HEK293T (cell line): Measurements from ENCODE around the gene CAPN1.

Experiments
- CTCF ChIA-PET: fragments of 350-600 bp; formaldehyde crosslinking; extraction: SDS; loops from one replicate; lab custom pipeline; 2021; ENCODE audit warnings: antibody characterized with exemption, inconsistent platforms; lab: Yijun Ruan, JAX
- POLR2A ChIA-PET: fragments of 350-600 bp; formaldehyde crosslinking; extraction: SDS; loops from one replicate; lab custom pipeline; 2020; ENCODE audit warnings: antibody characterized with exemption, inconsistent platforms; lab: Yijun Ruan, JAX
- DNase-seq: peaks from one replicate; pipeline ENCODE4 v3.0.0; 2012; ENCODE audit warnings: mixed read lengths; ENCODE audit errors: extremely low spot score
- ARNT ChIP-seq: fragments of 450-650 bp; IDR thresholded peaks from 2 replicates; pipeline ENCODE4 v1.6.1; 2017; ENCODE audit warnings: mild to moderate bottlenecking
- BHLHE40 ChIP-seq: fragments of 450-650 bp; IDR thresholded peaks from 2 replicates; pipeline ENCODE4 v1.6.1; 2016; ENCODE audit warnings: mild to moderate bottlenecking, moderate library complexity, borderline replicate concordance
- CTBP1 ChIP-seq: fragments of 450-650 bp; IDR thresholded peaks from 2 replicates; pipeline ENCODE4 v1.6.1; 2016; ENCODE audit warnings: borderline replicate concordance
- ELF4 ChIP-seq: fragments of 450-650 bp; IDR thresholded peaks from 2 replicates; pipeline ENCODE4 v1.6.1; 2017; ENCODE audit warnings: antibody characterized with exemption
- FOXA1 ChIP-seq: fragments of 450-650 bp; IDR thresholded peaks from 2 replicates; pipeline ENCODE4 v1.6.1; 2016; ENCODE audit warnings: mild to moderate bottlenecking
- FOXK2 ChIP-seq: fragments of 450-650 bp; IDR thresholded peaks from 2 replicates; pipeline ENCODE4 v1.6.1; 2016; ENCODE audit warnings: mild to moderate bottlenecking
- FOXM1 ChIP-seq: fragments of 450-650 bp; IDR thresholded peaks from 2 replicates; pipeline ENCODE4 v1.6.1; 2017; ENCODE audit warnings: mild to moderate bottlenecking, borderline replicate concordance
- HDGF ChIP-seq: fragments of 450-650 bp; IDR thresholded peaks from 2 replicates; pipeline ENCODE4 v1.6.1; 2017; ENCODE audit warnings: antibody characterized with exemption, borderline replicate concordance
- L3MBTL2 ChIP-seq: fragments of 450-650 bp; conservative IDR thresholded peaks from 2 replicates; pipeline ENCODE4 v1.6.1; 2016; ENCODE audit warnings: mild to moderate bottlenecking
- LEF1 ChIP-seq: fragments of 450-650 bp; IDR thresholded peaks from 2 replicates; pipeline ENCODE4 v1.6.1; 2017; ENCODE audit warnings: mild to moderate bottlenecking, borderline replicate concordance
- NFRKB ChIP-seq: fragments of 450-650 bp; IDR thresholded peaks from 2 replicates; pipeline ENCODE4 v1.6.1; 2016; ENCODE audit warnings: mild to moderate bottlenecking, moderate library complexity
- SP1 ChIP-seq: fragments of 450-650 bp; IDR thresholded peaks from 2 replicates; pipeline ENCODE4 v1.6.1; 2017
- SUZ12 ChIP-seq: fragments of 450-650 bp; IDR thresholded peaks from 2 replicates; pipeline ENCODE4 v1.6.1; 2016; ENCODE audit warnings: mild to moderate bottlenecking
- TARDBP ChIP-seq: fragments of 450-650 bp; IDR thresholded peaks from 2 replicates; pipeline ENCODE4 v1.6.1; 2016
- ZNF384 ChIP-seq: fragments of 450-650 bp; IDR thresholded peaks from 2 replicates; pipeline ENCODE4 v1.6.1; 2016
- TF ChIP-seq, protein P1 (sequence below): fragments of 450-650 bp; IDR thresholded peaks from 2 replicates; pipeline ENCODE4 v1.6.1; 2016

CAPN1 gene

DNA sequence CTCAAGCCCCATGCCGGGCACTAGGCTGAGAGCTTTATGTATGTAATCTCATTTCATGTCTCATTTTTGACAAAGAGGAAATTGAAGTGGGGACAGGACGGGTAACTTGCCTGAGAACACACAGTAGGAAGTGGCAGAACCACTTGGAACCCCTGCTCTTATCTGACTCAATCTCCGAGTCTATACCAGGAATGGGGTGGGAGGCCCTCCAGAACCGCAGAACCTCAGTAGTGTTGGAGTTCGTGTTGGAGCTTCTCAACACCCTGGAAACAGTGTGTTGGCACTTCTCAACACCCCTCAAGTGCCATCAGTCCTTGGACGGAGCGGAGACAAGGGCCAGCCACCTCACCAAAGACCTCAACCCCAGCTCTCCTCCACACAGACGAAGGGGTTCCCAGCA is 41.3 kb downstream of the CAPN1 start:
- ChIA-PET POLR2A (interaction anchor here (1.7 kb wide), 1 partner anchor 39 kb away, joined by 8 read pairs; the partner anchor contains the start of gene POLA2), CTCF (no interaction called here)
- no peak for TF ChIP-seq FOXM1
- TF ChIP-seq TARDBP, result no peak
- no peak for TF ChIP-seq FOXK2
- no peak for TF ChIP-seq BHLHE40
- TF ChIP-seq ELF4, result no peak
- no peak for TF ChIP-seq L3MBTL2
- TF ChIP-seq FOXA1, result no peak
- TF ChIP-seq CTBP1, result no peak
- TF ChIP-seq ARNT, result no peak
- TF ChIP-seq NFRKB, result no peak
- no peak for TF ChIP-seq LEF1
- no peak for TF ChIP-seq HDGF
- TF ChIP-seq, protein P1, sequence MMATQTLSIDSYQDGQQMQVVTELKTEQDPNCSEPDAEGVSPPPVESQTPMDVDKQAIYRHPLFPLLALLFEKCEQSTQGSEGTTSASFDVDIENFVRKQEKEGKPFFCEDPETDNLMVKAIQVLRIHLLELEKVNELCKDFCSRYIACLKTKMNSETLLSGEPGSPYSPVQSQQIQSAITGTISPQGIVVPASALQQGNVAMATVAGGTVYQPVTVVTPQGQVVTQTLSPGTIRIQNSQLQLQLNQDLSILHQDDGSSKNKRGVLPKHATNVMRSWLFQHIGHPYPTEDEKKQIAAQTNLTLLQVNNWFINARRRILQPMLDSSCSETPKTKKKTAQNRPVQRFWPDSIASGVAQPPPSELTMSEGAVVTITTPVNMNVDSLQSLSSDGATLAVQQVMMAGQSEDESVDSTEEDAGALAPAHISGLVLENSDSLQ, result no peak
- no peak for TF ChIP-seq SP1
- DNase-seq, result no peak

DNA sequence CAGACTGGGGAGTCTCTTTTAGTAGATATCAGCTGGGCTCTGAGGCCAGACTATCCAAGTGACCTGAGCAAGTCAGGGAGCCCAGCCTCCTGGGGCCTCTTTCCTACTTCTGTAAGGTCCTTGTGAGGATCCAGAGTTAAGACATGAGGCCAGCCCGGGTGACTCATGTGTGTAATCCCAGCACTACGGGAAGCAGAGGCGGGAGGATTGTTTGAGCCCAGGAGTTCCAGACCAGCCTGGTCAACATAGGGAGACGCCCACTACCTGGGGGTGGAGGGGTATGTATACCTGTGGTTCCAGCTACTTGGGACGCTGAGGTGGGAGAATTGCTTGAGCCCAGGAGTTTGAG is 43.2 kb downstream of the CAPN1 start:
- TF ChIP-seq ARNT, result no peak
- TF ChIP-seq FOXM1, result no peak
- TF ChIP-seq SP1, result no peak
- TF ChIP-seq ELF4, result no peak
- TF ChIP-seq TARDBP, result no peak
- no peak for TF ChIP-seq SUZ12
- TF ChIP-seq FOXA1, result no peak
- TF ChIP-seq NFRKB, result no peak
- TF ChIP-seq, protein P1, result no peak
- TF ChIP-seq LEF1, result no peak
- TF ChIP-seq BHLHE40, result no peak
- TF ChIP-seq CTBP1, result no peak
- TF ChIP-seq FOXK2, result no peak
- CTCF ChIA-PET, result interaction anchor here (1.0 to 1.9 kb wide), 5 partner anchors 25 to 120 kb away, joined by 3 to 11 read pairs (median 5); partner anchors contain the start of gene CDC42EP2
- DNase-seq, result no peak
- POLR2A ChIA-PET, result interaction anchor here (4.2 kb wide), 1 partner anchor 37 kb away, joined by 18 read pairs; the partner anchor contains the start of gene POLA2

DNA sequence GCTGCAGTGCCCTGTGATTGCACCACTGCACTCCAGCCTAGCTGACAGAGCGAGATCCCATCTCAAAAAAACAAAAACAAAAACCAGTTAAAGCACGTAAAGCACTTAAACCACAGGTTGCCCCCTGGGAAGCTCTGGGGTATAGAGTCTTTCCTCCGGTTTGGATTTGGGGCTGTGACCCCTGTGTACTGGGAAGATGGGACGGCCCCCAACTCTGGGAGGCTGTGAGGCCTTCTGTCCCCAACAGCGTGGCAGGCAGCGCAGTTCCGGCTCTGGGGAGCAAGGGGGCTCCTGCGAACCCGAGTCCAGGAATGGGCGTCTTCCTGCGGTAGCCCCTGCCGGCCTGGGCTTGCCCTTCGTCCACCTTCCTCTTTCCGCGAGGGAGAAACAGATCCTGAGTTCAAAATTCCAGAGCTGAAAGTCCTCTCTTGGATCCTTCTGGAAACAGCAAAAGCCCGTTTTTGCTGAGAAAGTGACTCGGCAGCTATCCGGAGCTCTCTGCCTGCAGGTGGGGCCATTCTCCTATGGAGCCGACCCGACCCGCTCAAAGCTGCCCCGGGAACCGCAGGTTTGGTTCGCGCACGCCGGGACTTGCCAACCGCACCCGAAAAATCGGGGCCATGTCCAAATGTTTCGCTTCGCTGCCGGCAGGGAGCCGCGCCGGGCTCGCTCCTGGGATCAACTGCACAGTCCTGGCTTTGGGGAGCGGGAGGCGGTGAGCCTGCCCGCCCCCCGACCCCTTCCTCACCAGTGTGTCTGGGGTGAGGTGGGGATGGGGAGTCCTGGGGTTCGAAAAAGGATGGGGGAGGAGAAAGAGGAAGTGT is 43.8 kb downstream of the CAPN1 start:
- POLR2A ChIA-PET, result interaction anchor here (4.2 kb wide), 1 partner anchor 37 kb away, joined by 18 read pairs; the partner anchor contains the start of gene POLA2
- DNase-seq, result peak; percentile 53

DNA sequence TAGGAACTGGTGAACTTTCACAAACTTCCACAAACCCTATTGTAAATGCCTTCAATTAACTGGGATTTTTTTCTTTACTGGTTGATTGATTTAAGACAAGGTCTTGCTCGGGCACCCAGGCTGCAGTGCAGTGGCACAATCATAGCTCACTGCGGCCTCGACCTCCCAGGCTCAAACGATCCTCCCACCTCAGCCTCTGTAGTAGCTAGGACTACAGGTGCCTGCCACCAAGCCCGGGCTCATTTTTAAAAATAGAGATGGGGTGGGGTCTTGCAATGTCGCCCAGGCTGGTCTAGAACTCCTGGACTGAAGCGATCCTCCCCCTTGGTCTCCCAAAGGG is 44.3 kb downstream of the CAPN1 start:
- TF ChIP-seq ELF4, result no peak
- no peak for TF ChIP-seq FOXM1
- no peak for TF ChIP-seq HDGF
- no peak for TF ChIP-seq SUZ12
- TF ChIP-seq BHLHE40, result no peak
- TF ChIP-seq FOXA1, result no peak
- no peak for TF ChIP-seq TARDBP
- TF ChIP-seq, protein P1, result no peak
- TF ChIP-seq SP1, result no peak
- no peak for TF ChIP-seq ZNF384
- no peak for TF ChIP-seq CTBP1
- TF ChIP-seq LEF1, result no peak
- TF ChIP-seq L3MBTL2, result no peak
- ChIA-PET CTCF (interaction anchor here (1.0 to 1.9 kb wide), 4 partner anchors 24 to 121 kb away, joined by 3 to 11 read pairs (median 6); partner anchors contain the start of gene CDC42EP2), POLR2A (interaction anchor here (0.7 to 4.2 kb wide), 2 partner anchors 36 to 89 kb away, joined by 3 to 18 read pairs; partner anchors contain the start of gene POLA2)
- no peak for DNase-seq

More for the DNA sequence above, 43.8 kb downstream of the CAPN1 start:
- TF ChIP-seq HDGF (no peak), BHLHE40 (no peak), FOXM1 (no peak), TARDBP (no peak), CTBP1 (no peak), SUZ12 (no peak), L3MBTL2 (no peak), SP1 (no peak), FOXA1 (no peak), ARNT (no peak), LEF1 (no peak), ZNF384 (no peak), NFRKB (no peak), FOXK2 (no peak), ELF4 (no peak)
- TF ChIP-seq, protein P1, result no peak
- CTCF ChIA-PET, result interaction anchor here (1.0 to 1.9 kb wide), 5 partner anchors 25 to 121 kb away, joined by 3 to 11 read pairs (median 5); partner anchors contain the start of gene CDC42EP2

DNA sequence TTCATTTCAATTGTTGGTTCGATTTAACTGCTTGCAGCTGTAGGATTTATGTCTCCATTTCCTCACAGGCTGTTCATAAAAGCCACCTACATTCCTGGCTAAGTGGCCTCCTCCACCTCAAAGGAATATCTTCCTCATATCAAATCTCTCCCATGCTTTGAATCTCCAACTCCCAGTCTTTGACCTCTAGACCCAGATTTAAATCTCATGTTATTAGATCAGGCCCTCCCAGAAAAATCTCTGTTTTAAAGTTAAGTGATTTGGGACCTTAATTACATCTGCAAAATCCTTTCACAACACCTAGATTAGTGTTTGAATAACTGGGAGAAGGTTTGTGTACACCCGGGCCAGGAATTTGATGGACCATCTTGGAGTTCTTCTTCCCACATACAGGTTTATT is 46.2 kb downstream of the CAPN1 start:
- CTCF ChIA-PET, result no interaction called here
- DNase-seq, result no peak
- no peak for TF ChIP-seq ZNF384
- no peak for TF ChIP-seq ELF4
- TF ChIP-seq FOXA1, result no peak
- TF ChIP-seq L3MBTL2, result no peak
- TF ChIP-seq CTBP1, result no peak
- TF ChIP-seq, protein P1, result no peak
- TF ChIP-seq HDGF, result no peak
- TF ChIP-seq LEF1, result no peak
- TF ChIP-seq ARNT, result no peak
- no peak for TF ChIP-seq SP1
- POLR2A ChIA-PET, result interaction anchor here (4.2 kb wide), 1 partner anchor 34 kb away, joined by 18 read pairs; the partner anchor contains the start of gene POLA2
